ENCODE results near the gene ZXDC.

DNA sequence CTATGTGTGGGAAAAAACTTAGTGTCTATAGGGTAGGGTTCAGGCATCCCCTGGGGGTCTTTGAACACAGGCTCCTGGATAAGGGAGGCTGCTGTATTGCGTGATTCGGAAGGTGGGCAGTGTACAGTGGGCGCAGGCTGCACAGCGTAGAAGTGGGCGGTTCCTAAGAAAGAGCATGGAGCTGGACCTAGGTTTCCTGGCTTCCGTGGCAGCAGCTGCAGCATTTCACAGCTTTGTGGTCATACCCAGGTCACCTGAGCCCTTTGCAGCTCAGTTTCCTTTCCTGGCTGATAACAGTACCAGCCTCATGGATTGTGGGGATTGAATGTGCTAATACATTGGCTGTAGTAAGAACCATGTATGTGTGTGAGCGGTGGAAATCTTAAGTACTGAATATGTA lies 58.7 kb downstream of the ZXDC start:
- TF ChIP-seq, protein P1, sequence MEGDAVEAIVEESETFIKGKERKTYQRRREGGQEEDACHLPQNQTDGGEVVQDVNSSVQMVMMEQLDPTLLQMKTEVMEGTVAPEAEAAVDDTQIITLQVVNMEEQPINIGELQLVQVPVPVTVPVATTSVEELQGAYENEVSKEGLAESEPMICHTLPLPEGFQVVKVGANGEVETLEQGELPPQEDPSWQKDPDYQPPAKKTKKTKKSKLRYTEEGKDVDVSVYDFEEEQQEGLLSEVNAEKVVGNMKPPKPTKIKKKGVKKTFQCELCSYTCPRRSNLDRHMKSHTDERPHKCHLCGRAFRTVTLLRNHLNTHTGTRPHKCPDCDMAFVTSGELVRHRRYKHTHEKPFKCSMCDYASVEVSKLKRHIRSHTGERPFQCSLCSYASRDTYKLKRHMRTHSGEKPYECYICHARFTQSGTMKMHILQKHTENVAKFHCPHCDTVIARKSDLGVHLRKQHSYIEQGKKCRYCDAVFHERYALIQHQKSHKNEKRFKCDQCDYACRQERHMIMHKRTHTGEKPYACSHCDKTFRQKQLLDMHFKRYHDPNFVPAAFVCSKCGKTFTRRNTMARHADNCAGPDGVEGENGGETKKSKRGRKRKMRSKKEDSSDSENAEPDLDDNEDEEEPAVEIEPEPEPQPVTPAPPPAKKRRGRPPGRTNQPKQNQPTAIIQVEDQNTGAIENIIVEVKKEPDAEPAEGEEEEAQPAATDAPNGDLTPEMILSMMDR (IDR thresholded peaks at IDR 0.05), result no peak
- no peak for TF ChIP-seq POLR2A (IDR thresholded peaks at IDR 0.05)

Data from lower leg skin (tissue), 3 donors.